Measurements from ENCODE around the gene KIAA0513.

GRCh38 chr16:85120006-85120340 lies 92.4 kb downstream of the KIAA0513 start:
- TF ChIP-seq, protein P1, sequence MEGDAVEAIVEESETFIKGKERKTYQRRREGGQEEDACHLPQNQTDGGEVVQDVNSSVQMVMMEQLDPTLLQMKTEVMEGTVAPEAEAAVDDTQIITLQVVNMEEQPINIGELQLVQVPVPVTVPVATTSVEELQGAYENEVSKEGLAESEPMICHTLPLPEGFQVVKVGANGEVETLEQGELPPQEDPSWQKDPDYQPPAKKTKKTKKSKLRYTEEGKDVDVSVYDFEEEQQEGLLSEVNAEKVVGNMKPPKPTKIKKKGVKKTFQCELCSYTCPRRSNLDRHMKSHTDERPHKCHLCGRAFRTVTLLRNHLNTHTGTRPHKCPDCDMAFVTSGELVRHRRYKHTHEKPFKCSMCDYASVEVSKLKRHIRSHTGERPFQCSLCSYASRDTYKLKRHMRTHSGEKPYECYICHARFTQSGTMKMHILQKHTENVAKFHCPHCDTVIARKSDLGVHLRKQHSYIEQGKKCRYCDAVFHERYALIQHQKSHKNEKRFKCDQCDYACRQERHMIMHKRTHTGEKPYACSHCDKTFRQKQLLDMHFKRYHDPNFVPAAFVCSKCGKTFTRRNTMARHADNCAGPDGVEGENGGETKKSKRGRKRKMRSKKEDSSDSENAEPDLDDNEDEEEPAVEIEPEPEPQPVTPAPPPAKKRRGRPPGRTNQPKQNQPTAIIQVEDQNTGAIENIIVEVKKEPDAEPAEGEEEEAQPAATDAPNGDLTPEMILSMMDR (IDR thresholded peaks at IDR 0.05) = no peak
- TF ChIP-seq POLR2A (IDR thresholded peaks at IDR 0.05) = no peak

Data from thyroid gland (tissue), 4 donors.